SK-N-SH (cell line): ENCODE data around the gene TAMALIN.

ENCODE experiments used
- EP300 ChIP-seq, 2 experiments: IDR thresholded peaks; 2 replicates each; pipeline versions ENCODE4 v1.4.0 to v1.6.1; 2012; ENCODE audit warnings: borderline replicate concordance in 1 of 2, low read depth in 1 of 2, low read length in 1 of 2
- EZH2phosphoT487 ChIP-seq: fragments of 200-600 bp; sonication (generic); IDR thresholded peaks from 2 replicates; pipeline ENCODE4 v1.6.1; 2017; ENCODE audit warnings: low read depth, mixed run types, mild to moderate bottlenecking, antibody characterized with exemption, moderate library complexity, borderline replicate concordance
- RAD21 ChIP-seq: IDR thresholded peaks from 2 replicates; pipeline ENCODE4 v1.6.1; 2012; ENCODE audit warnings: mild to moderate bottlenecking, low read length
- RFX5 ChIP-seq: IDR thresholded peaks from 2 replicates; pipeline ENCODE4 v1.6.1; 2012; ENCODE audit warnings: mild to moderate bottlenecking, improper control_type of control experiment, low read length
- SIN3A ChIP-seq: IDR thresholded peaks from 2 replicates; pipeline ENCODE4 v1.6.1; 2012; ENCODE audit warnings: low read depth, mild to moderate bottlenecking, low read length, moderate library complexity, borderline replicate concordance
- TF ChIP-seq, protein P1 (sequence below): fragments of 200-600 bp; sonication (generic); IDR thresholded peaks from 2 replicates; pipeline ENCODE4 v1.6.1; 2017; ENCODE audit warnings: antibody characterized with exemption, mild to moderate bottlenecking, moderate library complexity
- TF ChIP-seq, protein P2 (sequence below): IDR thresholded peaks from 2 replicates; pipeline ENCODE4 v1.6.1; 2012; ENCODE audit warnings: mild to moderate bottlenecking, low read depth, low read length, moderate library complexity
- TF ChIP-seq, protein P3 (sequence below): IDR thresholded peaks from 2 replicates; pipeline ENCODE4 v1.4.0; 2012; ENCODE audit warnings: low read depth

DNA sequence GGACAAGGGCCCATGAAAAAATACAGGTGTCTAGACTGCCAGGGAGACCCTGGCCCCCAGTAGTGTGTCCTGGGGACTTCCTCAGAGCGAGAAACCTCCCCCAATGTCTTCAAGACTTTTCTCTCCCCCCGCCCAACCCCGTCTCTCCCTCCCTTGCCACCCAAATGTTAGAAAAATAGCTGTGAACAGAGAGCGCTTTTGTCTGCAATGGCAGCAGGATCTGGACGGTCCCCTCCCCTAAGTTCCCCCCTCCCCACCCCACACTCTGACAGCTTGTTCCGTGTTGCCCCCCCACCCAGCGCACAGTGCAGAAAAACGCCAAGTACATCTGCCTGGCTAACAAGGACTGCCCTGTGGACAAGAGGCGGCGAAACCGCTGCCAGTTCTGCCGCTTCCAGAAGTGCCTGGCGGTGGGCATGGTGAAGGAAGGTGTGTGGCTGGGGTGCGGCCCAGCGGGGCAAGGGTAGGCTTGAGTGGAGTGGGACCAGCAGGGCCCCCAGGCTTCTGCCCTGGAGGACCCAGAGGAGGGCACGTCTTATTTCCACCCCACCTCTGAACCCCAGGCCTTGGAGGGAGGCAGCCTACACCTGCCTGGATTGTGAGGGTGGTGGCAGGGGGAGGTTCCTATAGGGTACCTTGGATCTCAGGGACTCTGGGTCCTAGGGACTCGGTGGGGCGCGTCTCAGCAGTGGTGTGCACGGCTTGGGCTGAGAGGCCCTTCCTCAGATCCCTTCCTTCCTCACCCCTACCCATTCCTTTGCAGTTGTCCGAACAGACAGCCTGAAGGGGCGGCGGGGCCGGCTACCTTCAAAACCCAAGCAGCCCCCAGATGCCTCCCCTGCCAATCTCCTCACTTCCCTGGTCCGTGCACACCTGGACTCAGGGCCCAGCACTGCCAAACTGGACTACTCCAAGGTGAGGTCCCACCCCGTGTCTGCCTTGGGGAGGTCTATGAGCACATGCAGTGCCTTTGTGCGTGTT, 49.3 kb downstream of the TAMALIN start:
- TF ChIP-seq, protein P1, sequence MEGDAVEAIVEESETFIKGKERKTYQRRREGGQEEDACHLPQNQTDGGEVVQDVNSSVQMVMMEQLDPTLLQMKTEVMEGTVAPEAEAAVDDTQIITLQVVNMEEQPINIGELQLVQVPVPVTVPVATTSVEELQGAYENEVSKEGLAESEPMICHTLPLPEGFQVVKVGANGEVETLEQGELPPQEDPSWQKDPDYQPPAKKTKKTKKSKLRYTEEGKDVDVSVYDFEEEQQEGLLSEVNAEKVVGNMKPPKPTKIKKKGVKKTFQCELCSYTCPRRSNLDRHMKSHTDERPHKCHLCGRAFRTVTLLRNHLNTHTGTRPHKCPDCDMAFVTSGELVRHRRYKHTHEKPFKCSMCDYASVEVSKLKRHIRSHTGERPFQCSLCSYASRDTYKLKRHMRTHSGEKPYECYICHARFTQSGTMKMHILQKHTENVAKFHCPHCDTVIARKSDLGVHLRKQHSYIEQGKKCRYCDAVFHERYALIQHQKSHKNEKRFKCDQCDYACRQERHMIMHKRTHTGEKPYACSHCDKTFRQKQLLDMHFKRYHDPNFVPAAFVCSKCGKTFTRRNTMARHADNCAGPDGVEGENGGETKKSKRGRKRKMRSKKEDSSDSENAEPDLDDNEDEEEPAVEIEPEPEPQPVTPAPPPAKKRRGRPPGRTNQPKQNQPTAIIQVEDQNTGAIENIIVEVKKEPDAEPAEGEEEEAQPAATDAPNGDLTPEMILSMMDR = no peak
- no peak for TF ChIP-seq RAD21
- no peak for TF ChIP-seq RFX5
- TF ChIP-seq, protein P2, sequence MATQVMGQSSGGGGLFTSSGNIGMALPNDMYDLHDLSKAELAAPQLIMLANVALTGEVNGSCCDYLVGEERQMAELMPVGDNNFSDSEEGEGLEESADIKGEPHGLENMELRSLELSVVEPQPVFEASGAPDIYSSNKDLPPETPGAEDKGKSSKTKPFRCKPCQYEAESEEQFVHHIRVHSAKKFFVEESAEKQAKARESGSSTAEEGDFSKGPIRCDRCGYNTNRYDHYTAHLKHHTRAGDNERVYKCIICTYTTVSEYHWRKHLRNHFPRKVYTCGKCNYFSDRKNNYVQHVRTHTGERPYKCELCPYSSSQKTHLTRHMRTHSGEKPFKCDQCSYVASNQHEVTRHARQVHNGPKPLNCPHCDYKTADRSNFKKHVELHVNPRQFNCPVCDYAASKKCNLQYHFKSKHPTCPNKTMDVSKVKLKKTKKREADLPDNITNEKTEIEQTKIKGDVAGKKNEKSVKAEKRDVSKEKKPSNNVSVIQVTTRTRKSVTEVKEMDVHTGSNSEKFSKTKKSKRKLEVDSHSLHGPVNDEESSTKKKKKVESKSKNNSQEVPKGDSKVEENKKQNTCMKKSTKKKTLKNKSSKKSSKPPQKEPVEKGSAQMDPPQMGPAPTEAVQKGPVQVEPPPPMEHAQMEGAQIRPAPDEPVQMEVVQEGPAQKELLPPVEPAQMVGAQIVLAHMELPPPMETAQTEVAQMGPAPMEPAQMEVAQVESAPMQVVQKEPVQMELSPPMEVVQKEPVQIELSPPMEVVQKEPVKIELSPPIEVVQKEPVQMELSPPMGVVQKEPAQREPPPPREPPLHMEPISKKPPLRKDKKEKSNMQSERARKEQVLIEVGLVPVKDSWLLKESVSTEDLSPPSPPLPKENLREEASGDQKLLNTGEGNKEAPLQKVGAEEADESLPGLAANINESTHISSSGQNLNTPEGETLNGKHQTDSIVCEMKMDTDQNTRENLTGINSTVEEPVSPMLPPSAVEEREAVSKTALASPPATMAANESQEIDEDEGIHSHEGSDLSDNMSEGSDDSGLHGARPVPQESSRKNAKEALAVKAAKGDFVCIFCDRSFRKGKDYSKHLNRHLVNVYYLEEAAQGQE = no peak
- TF ChIP-seq EP300 (IDR thresholded peaks at IDR 0.05; ENCODE audit: borderline replicate concordance in 1 of 2, low read depth in 1 of 2, low read length in 1 of 2) = no peak
- TF ChIP-seq, protein P3, sequence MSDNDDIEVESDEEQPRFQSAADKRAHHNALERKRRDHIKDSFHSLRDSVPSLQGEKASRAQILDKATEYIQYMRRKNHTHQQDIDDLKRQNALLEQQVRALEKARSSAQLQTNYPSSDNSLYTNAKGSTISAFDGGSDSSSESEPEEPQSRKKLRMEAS = no peak
- no peak for TF ChIP-seq SIN3A
- TF ChIP-seq EZH2phosphoT487 = no peak
